K562 (cell line): Measurements from ENCODE around the gene ZNF506. TPM values are rescaled to one million over a fixed set of nuclear protein-coding genes. Genes with fewer than 3 reads are reported as not detected.

Source experiments
- ARID1B ChIP-seq: fragments of 450-650 bp; IDR thresholded peaks from 2 replicates; pipeline ENCODE4 v1.6.1; 2016; ENCODE audit warnings: antibody characterized with exemption, mild to moderate bottlenecking, inconsistent platforms
- MYBL2 ChIP-seq, 2 experiments: fragments of 450-650 bp in 1 of 2; sonication (generic) in 1 of 2; formaldehyde crosslinking in 1 of 2; IDR thresholded peaks; 2 replicates each; pipeline versions ENCODE4 v1.6.1 to v1.8.1; 2017 to 2022; ENCODE audit warnings: borderline replicate concordance in 1 of 2, inconsistent platforms in 1 of 2, low read depth in 1 of 2, mild to moderate bottlenecking in 1 of 2, missing genetic modification reagents in 1 of 2, moderate library complexity in 1 of 2
- SRF ChIP-seq, 2 experiments: fragments of 250-450, 450-650 bp in 1 of 2; sonication (Bioruptor Pico) in 1 of 2; sonication (generic) in 1 of 2; formaldehyde crosslinking; IDR thresholded peaks; 2 replicates each; pipeline versions ENCODE4 v1.5.0 to v1.5.1; 2020 to 2022; ENCODE audit warnings: mild to moderate bottlenecking in 1 of 2, missing genetic modification reagents in 1 of 2
- XRCC3 ChIP-seq: fragments of 450-650 bp; IDR thresholded peaks from 2 replicates; pipeline ENCODE4 v1.6.1; 2017; ENCODE audit warnings: mild to moderate bottlenecking, moderate library complexity
- ZNF668 ChIP-seq: fragments of 250-450 bp; sonication (Bioruptor Pico); IDR thresholded peaks from 2 replicates; pipeline ENCODE4 v1.8.0; 2022; ENCODE audit warnings: mild to moderate bottlenecking, inconsistent platforms
- polyA plus RNA-seq, 8 experiments: library from polyadenylated mRNA; depleted of rRNA in 4 of 8; stranded (reverse) in 5 of 8; unstranded in 3 of 8; fragments of >200 nt; fragmentation: Nextera tagmentation in 2 of 8; fragmentation: Illumina TruSeq in 1 of 8; extraction: Ambion mirVana in 2 of 8; extraction: Trizol in 1 of 8; gene quantifications; 2 replicates each; pipeline versions ENCODE4 v1.2.1 to v1.2.3, GENCODE V29; 2011 to 2014; ENCODE audit warnings: inconsistent platforms in 1 of 8, missing spikeins in 1 of 8
- total RNA-seq, 7 experiments: library from RNA; depleted of rRNA in 6 of 7; stranded (reverse); fragments of >200 nt in 6 of 7; fragmentation: Illumina TruSeq in 2 of 7; extraction: Trizol in 2 of 7; gene quantifications; 2 replicates each; pipeline versions ENCODE4 v1.2.1 to v1.2.3, GENCODE V29; 2011 to 2021; ENCODE audit warnings: low replicate concordance in 1 of 7
- TF ChIP-seq, protein P1 (sequence below), 2 experiments: fragments of 450-650 bp in 1 of 2; sonication (generic) in 1 of 2; formaldehyde crosslinking in 1 of 2; IDR thresholded peaks; 2 replicates each; pipeline versions ENCODE4 v1.7.1 to v1.9.0; 2016 to 2022; ENCODE audit warnings: inconsistent platforms in 1 of 2, mild to moderate bottlenecking in 1 of 2, missing genetic modification reagents in 1 of 2
- TF ChIP-seq, protein P2 (sequence below), 2 experiments: IDR thresholded peaks; 2 replicates each; pipeline ENCODE4 v1.6.1; 2011; ENCODE audit warnings: borderline replicate concordance in 1 of 2, control low read depth in 1 of 2, low read depth in 1 of 2, low read length in 1 of 2, mild to moderate bottlenecking in 1 of 2, mixed read lengths in 1 of 2, moderate library complexity in 1 of 2; ENCODE audit not compliant: insufficient read depth in 1 of 2, insufficient read length in 1 of 2, poor library complexity in 1 of 2, severe bottlenecking in 1 of 2; ENCODE audit errors: extremely low read depth in 1 of 2
- TF ChIP-seq, protein P3 (sequence below): fragments of 450-650 bp; IDR thresholded peaks from 2 replicates; pipeline ENCODE4 v1.6.1; 2018; ENCODE audit not compliant: partially characterized antibody

The ZNF506 gene
- total and polyA plus RNA-seq, 9 of the 15 experiments (the other 6 are each of a cell fraction or from before 2014, with no cell fraction given) = 0.03 to 0.44 (median 0.14) TPM; not detected in 2

DNA sequence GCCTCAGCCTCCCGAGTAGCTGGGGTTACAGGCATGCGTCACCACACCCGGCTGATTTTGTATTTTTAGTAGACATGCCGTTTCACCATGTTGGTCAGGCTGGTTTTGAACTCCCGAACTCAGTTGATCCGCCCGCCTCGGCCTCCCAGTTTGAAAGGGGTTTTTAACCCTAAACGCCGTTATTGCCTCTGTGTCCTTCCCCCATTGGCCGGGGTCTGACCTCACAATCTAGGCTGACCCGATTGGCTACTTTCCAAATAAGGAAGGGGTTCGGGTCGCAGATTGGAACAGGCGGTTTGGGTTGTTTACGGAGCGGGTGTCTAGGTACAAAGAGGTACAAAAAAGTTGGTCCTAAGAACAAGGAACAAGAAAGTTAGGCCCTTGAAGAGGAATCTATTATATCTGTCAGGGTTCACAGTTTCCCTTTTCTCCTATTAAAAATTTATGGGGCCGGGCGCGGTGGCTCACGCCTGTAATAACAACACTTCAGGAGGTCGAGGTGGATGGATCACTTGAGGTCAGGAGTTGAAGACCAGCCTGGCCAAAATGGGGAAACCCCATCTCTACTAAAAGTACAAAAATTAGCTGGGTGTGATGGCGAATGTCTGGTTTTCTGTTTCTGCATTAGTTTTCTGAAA lies 45.2 kb upstream of the ZNF506 start (continued):
- TF ChIP-seq, protein P1, sequence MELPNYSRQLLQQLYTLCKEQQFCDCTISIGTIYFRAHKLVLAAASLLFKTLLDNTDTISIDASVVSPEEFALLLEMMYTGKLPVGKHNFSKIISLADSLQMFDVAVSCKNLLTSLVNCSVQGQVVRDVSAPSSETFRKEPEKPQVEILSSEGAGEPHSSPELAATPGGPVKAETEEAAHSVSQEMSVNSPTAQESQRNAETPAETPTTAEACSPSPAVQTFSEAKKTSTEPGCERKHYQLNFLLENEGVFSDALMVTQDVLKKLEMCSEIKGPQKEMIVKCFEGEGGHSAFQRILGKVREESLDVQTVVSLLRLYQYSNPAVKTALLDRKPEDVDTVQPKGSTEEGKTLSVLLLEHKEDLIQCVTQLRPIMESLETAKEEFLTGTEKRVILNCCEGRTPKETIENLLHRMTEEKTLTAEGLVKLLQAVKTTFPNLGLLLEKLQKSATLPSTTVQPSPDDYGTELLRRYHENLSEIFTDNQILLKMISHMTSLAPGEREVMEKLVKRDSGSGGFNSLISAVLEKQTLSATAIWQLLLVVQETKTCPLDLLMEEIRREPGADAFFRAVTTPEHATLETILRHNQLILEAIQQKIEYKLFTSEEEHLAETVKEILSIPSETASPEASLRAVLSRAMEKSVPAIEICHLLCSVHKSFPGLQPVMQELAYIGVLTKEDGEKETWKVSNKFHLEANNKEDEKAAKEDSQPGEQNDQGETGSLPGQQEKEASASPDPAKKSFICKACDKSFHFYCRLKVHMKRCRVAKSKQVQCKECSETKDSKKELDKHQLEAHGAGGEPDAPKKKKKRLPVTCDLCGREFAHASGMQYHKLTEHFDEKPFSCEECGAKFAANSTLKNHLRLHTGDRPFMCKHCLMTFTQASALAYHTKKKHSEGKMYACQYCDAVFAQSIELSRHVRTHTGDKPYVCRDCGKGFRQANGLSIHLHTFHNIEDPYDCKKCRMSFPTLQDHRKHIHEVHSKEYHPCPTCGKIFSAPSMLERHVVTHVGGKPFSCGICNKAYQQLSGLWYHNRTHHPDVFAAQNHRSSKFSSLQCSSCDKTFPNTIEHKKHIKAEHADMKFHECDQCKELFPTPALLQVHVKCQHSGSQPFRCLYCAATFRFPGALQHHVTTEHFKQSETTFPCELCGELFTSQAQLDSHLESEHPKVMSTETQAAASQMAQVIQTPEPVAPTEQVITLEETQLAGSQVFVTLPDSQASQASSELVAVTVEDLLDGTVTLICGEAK (IDR thresholded peaks at IDR 0.05) = peak; percentile 11; the same call in 1 of the 2 replicates
- TF ChIP-seq, protein P1 (CRISPR knock-in tag; IDR thresholded peaks at IDR 0.05) = no peak
- TF ChIP-seq XRCC3 (no peak), MYBL2 (IDR thresholded peaks at IDR 0.05; ENCODE audit: low read depth) (peak; percentile 81), MYBL2 (CRISPR knock-in tag; IDR thresholded peaks at IDR 0.05; ENCODE audit: borderline replicate concordance) (no peak), ARID1B (0 out of 2 replicates have a peak, but pooled peaks have one; percentile 19), SRF (CRISPR knock-in tag; IDR thresholded peaks at IDR 0.05) (peak in 1 of 2 experiments; percentile 49; a peak in 1 of 4 replicates), ZNF668 (CRISPR knock-in tag) (no peak)
- TF ChIP-seq, protein P2, sequence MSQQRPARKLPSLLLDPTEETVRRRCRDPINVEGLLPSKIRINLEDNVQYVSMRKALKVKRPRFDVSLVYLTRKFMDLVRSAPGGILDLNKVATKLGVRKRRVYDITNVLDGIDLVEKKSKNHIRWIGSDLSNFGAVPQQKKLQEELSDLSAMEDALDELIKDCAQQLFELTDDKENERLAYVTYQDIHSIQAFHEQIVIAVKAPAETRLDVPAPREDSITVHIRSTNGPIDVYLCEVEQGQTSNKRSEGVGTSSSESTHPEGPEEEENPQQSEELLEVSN (IDR thresholded peaks at IDR 0.05; ENCODE audit: borderline replicate concordance in 1 of 2, extremely low read depth in 1 of 2, insufficient read depth in 1 of 2, insufficient read length in 1 of 2, low read depth in 1 of 2, low read length in 1 of 2, poor library complexity in 1 of 2, severe bottlenecking in 1 of 2) = peak in 1 of 2 experiments; percentile 29
- TF ChIP-seq, protein P3, sequence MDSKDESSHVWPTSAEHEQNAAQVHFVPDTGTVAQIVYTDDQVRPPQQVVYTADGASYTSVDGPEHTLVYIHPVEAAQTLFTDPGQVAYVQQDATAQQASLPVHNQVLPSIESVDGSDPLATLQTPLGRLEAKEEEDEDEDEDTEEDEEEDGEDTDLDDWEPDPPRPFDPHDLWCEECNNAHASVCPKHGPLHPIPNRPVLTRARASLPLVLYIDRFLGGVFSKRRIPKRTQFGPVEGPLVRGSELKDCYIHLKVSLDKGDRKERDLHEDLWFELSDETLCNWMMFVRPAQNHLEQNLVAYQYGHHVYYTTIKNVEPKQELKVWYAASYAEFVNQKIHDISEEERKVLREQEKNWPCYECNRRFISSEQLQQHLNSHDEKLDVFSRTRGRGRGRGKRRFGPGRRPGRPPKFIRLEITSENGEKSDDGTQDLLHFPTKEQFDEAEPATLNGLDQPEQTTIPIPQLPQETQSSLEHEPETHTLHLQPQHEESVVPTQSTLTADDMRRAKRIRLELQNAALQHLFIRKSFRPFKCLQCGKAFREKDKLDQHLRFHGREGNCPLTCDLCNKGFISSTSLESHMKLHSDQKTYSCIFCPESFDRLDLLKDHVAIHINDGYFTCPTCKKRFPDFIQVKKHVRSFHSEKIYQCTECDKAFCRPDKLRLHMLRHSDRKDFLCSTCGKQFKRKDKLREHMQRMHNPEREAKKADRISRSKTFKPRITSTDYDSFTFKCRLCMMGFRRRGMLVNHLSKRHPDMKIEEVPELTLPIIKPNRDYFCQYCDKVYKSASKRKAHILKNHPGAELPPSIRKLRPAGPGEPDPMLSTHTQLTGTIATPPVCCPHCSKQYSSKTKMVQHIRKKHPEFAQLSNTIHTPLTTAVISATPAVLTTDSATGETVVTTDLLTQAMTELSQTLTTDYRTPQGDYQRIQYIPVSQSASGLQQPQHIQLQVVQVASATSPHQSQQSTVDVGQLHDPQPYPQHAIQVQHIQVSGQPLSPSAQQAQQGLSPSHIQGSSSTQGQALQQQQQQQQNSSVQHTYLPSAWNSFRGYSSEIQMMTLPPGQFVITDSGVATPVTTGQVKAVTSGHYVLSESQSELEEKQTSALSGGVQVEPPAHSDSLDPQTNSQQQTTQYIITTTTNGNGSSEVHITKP = peak; percentile 30
